ENCODE data around the gene LRRFIP2. TPM values are rescaled to one million over a fixed set of nuclear protein-coding genes. Genes with fewer than 3 reads are reported as not detected.

Gene LRRFIP2
- total RNA-seq, 4 donors from 2014 or later, result 56.5 to 148 (median 62.4) TPM

GRCh38 chr3:37026851-37027250 lies 147.5 kb downstream of the LRRFIP2 start:
- TF ChIP-seq POLR2A (IDR thresholded peaks at IDR 0.05) (no peak), CTCF (IDR thresholded peaks at IDR 0.05) (no peak)
- no peaks in the 10 kb centered on the region for H3K4me1 ChIP-seq
- intact Hi-C loops (cut with DNase I; ENCODE audit: low total_unique reads), result no loop called here
- no peak overlapping the region for H3K4me3 ChIP-seq
- no peak overlapping the region for H3K27ac ChIP-seq
- H3K27me3 ChIP-seq, result no peaks in the 10 kb centered on the region
- H3K36me3 ChIP-seq, result no peaks in the 10 kb centered on the region
- no peak for DNase-seq
- no peaks in the 10 kb centered on the region for H3K9me3 ChIP-seq

GRCh38 chr3:37025561-37026335 lies 148.6 kb downstream of the LRRFIP2 start:
- Histone ChIP-seq H3K27ac (no peak overlapping the region), H3K36me3 (no peaks in the 10 kb centered on the region), H3K4me1 (no peaks in the 10 kb centered on the region), H3K4me3 (no peak overlapping the region), H3K27me3 (no peaks in the 10 kb centered on the region), H3K9me3 (no peaks in the 10 kb centered on the region)
- DNase-seq, result no peak
- TF ChIP-seq POLR2A (IDR thresholded peaks at IDR 0.05) (no peak), CTCF (IDR thresholded peaks at IDR 0.05) (no peak)
- intact Hi-C loops (cut with DNase I; ENCODE audit: low total_unique reads), result no loop called here

- intact Hi-C loops (cut with DNase I; ENCODE audit: low total_unique reads), result no loop called here
- H3K4me3 ChIP-seq, result no peak overlapping the region
- no peaks in the 10 kb centered on the region for H3K36me3 ChIP-seq
- no peaks in the 10 kb centered on the region for H3K9me3 ChIP-seq
- H3K27ac ChIP-seq, result no peak overlapping the region
- TF ChIP-seq POLR2A (IDR thresholded peaks at IDR 0.05), result no peak
- TF ChIP-seq CTCF (IDR thresholded peaks at IDR 0.05), result no peak
- H3K27me3 ChIP-seq, result no peaks in the 10 kb centered on the region
- no peaks in the 10 kb centered on the region for H3K4me1 ChIP-seq
- DNase-seq, result no peak
These were observed 149.5 kb downstream of the LRRFIP2 start for GRCh38 chr3:37024820-37025405.

- TF ChIP-seq POLR2A (IDR thresholded peaks at IDR 0.05), result no peak
- TF ChIP-seq CTCF (IDR thresholded peaks at IDR 0.05), result peak in 2 of 4 experiments; percentile 21 to 33
- intact Hi-C loops (cut with DNase I; ENCODE audit: low total_unique reads), result no loop called here
- H3K27ac ChIP-seq, result no peak overlapping the region
- H3K27me3 ChIP-seq, result no peaks in the 10 kb centered on the region
- no peaks in the 10 kb centered on the region for H3K36me3 ChIP-seq
- H3K4me3 ChIP-seq, result no peak overlapping the region
- H3K9me3 ChIP-seq, result no peaks in the 10 kb centered on the region
- H3K4me1 ChIP-seq, result no peaks in the 10 kb centered on the region
- DNase-seq, result no peak
These were observed 150.3 kb downstream of the LRRFIP2 start for GRCh38 chr3:37024092-37024491.

- H3K36me3 ChIP-seq, result no peaks in the 10 kb centered on the region
- intact Hi-C loops (cut with DNase I; ENCODE audit: low total_unique reads), result no loop called here
- no peak for TF ChIP-seq POLR2A (IDR thresholded peaks at IDR 0.05)
- TF ChIP-seq CTCF (IDR thresholded peaks at IDR 0.05), result no peak
- no peak overlapping the region for H3K27ac ChIP-seq
- no peak for DNase-seq
- no peaks in the 10 kb centered on the region for H3K4me1 ChIP-seq
- H3K9me3 ChIP-seq, result no peaks in the 10 kb centered on the region
- no peaks in the 10 kb centered on the region for H3K27me3 ChIP-seq
- no peak overlapping the region for H3K4me3 ChIP-seq
These were observed 156.7 kb downstream of the LRRFIP2 start for GRCh38 chr3:37017683-37018082.
